Astrocyte (in vitro differentiated cells and primary cell): Measurements from ENCODE around the gene ZNF850. TPM values are rescaled to one million over a fixed set of nuclear protein-coding genes. Genes with fewer than 3 reads are reported as not detected.
A peak's percentile ranks its signal among the peaks of the same experiment; 100 is the strongest.
"Not testable (repeated sequence)": the region's sequence is repeated elsewhere in the genome, so short reads cannot be mapped to it uniquely, and the experiment has no call there.

Experiments used
- DNase-seq: peaks from one replicate; pipeline ENCODE4 v3.0.0-alpha.2; 2010; ENCODE audit warnings: low read depth
- FAIRE-seq: peaks from 2 replicates; lab custom pipeline; 2011; peaks lifted over from hg19 to GRCh38; lab: Jason Lieb, UNC
- H2AFZ ChIP-seq: 2 replicates; pipeline ENCODE4 v1.6.0; 2012; ENCODE audit warnings: low read depth, low read length, inconsistent platforms
- H3K27ac ChIP-seq: 2 replicates; pipeline ENCODE4 v1.5.1; 2011; ENCODE audit warnings: low read depth, low read length, inconsistent platforms
- H3K27me3 ChIP-seq: 2 replicates; pipeline ENCODE4 v1.6.0; 2011; ENCODE audit warnings: low read length, inconsistent platforms; ENCODE audit not compliant: insufficient read depth
- H3K36me3 ChIP-seq: 2 replicates; pipeline ENCODE4 v1.5.1; 2011; ENCODE audit warnings: low read length, inconsistent platforms; ENCODE audit not compliant: insufficient read depth
- H3K4me1 ChIP-seq: 2 replicates; pipeline ENCODE4 v1.5.1; 2011; ENCODE audit warnings: low read length, inconsistent platforms; ENCODE audit not compliant: insufficient read depth
- H3K4me2 ChIP-seq: 2 replicates; pipeline ENCODE4 v1.6.0; 2012; ENCODE audit warnings: low read length, inconsistent platforms
- H3K4me3 ChIP-seq: 2 replicates; pipeline ENCODE4 v1.5.1; 2011; ENCODE audit warnings: low read depth, mild to moderate bottlenecking, low read length, inconsistent platforms; ENCODE audit not compliant: insufficient read depth
- H3K79me2 ChIP-seq: 2 replicates; pipeline ENCODE4 v1.6.0; 2012; ENCODE audit warnings: mild to moderate bottlenecking, low read length, inconsistent platforms; ENCODE audit not compliant: insufficient read depth
- H3K9ac ChIP-seq: 2 replicates; pipeline ENCODE4 v1.6.0; 2012; ENCODE audit warnings: mild to moderate bottlenecking, low read length, inconsistent platforms
- H3K9me3 ChIP-seq: 2 replicates; pipeline ENCODE4 v1.5.1; 2012; ENCODE audit warnings: low read depth, mild to moderate bottlenecking, low read length, inconsistent platforms; ENCODE audit not compliant: insufficient read depth
- H4K20me1 ChIP-seq: 2 replicates; pipeline ENCODE4 v1.6.0; 2012; ENCODE audit warnings: low read length, inconsistent platforms; ENCODE audit not compliant: insufficient read depth
- H3K27ac Mint-ChIP-seq: one replicate; pipeline ENCODE4 v1.8.0; 2021; ENCODE audit warnings: mild to moderate bottlenecking, mixed read lengths; ENCODE audit not compliant: unreplicated experiment
- H3K27me3 Mint-ChIP-seq: one replicate; pipeline ENCODE4 v1.8.0; 2021; ENCODE audit warnings: low read depth, mixed read lengths; ENCODE audit not compliant: unreplicated experiment
- H3K36me3 Mint-ChIP-seq: one replicate; pipeline ENCODE4 v1.8.0; 2021; ENCODE audit warnings: low read depth, mixed read lengths; ENCODE audit not compliant: unreplicated experiment
- H3K4me1 Mint-ChIP-seq: one replicate; pipeline ENCODE4 v1.8.0; 2021; ENCODE audit warnings: low read depth, mixed read lengths; ENCODE audit not compliant: unreplicated experiment
- H3K4me3 Mint-ChIP-seq: one replicate; pipeline ENCODE4 v1.8.0; 2021; ENCODE audit warnings: mild to moderate bottlenecking, moderate library complexity, mixed read lengths; ENCODE audit not compliant: unreplicated experiment
- H3K9me3 Mint-ChIP-seq: one replicate; pipeline ENCODE4 v1.8.0; 2021; ENCODE audit warnings: mild to moderate bottlenecking, mixed read lengths; ENCODE audit not compliant: unreplicated experiment
- CTCF ChIP-seq: IDR thresholded peaks from 2 replicates; pipeline ENCODE4 v1.5.1; 2011; ENCODE audit warnings: low read depth, mild to moderate bottlenecking, inconsistent platforms, low read length, moderate library complexity; ENCODE audit not compliant: insufficient read depth
- EZH2 ChIP-seq: IDR thresholded peaks from 2 replicates; pipeline ENCODE4 v1.6.1; 2012; ENCODE audit warnings: mild to moderate bottlenecking, low read length, inconsistent platforms; ENCODE audit not compliant: insufficient read depth
- total RNA-seq: library from RNA; stranded (reverse); gene quantifications from 2 replicates; pipeline ENCODE4 v1.2.1, GENCODE V29; 2021

The ZNF850 gene
- total RNA-seq, 1 donor from 2014 or later: 6.6 TPM

- peaks cover 6% of the 10 kb centered on the region for H3K9me3 ChIP-seq
Observed at GRCh38 chr19:36805364-36805763, 32.8 kb upstream of the ZNF850 start.

GRCh38 chr19:36797786-36798108 lies 25.1 kb upstream of the ZNF850 start:
- peaks cover 15% of the 10 kb centered on the region for H3K9me3 ChIP-seq
- H4K20me1 ChIP-seq: no peaks in the 10 kb centered on the region
- Mint-ChIP-seq H3K4me3 (peak overlapping the region; percentile 86), H3K27me3 (no peaks in the 10 kb centered on the region), H3K9me3 (peaks cover 14% of the 10 kb centered on the region), H3K27ac (peak overlapping the region; percentile 69), H3K36me3 (peaks cover 11% of the 10 kb centered on the region), H3K4me1 (no peaks in the 10 kb centered on the region)
- H3K9ac ChIP-seq: peak overlapping the region; percentile 78
- DNase-seq (no peak), FAIRE-seq (no peak)
- peak overlapping the region; percentile 81 for H3K4me2 ChIP-seq
- H3K4me1 ChIP-seq: no peaks in the 10 kb centered on the region
- no peaks in the 10 kb centered on the region for H3K27me3 ChIP-seq
- peak overlapping the region; percentile 99 for H2AFZ ChIP-seq
- TF ChIP-seq CTCF (no peak), EZH2 (no peak)
- H3K79me2 ChIP-seq: peaks cover 28% of the 10 kb centered on the region
- peak overlapping the region; percentile 92 for H3K4me3 ChIP-seq
- H3K27ac ChIP-seq: peak overlapping the region; percentile 72
- peaks cover 5% of the 10 kb centered on the region for H3K36me3 ChIP-seq

More at GRCh38 chr19:36805364-36805763, 32.8 kb upstream of the ZNF850 start:
- Histone ChIP-seq H2AFZ (no peak overlapping the region), H3K4me1 (no peaks in the 10 kb centered on the region), H3K27me3 (no peaks in the 10 kb centered on the region), H3K9ac (no peak overlapping the region), H3K27ac (no peak overlapping the region), H3K36me3 (peaks cover 4% of the 10 kb centered on the region), H3K4me2 (no peak overlapping the region), H4K20me1 (no peaks in the 10 kb centered on the region), H3K79me2 (peaks cover 10% of the 10 kb centered on the region), H3K4me3 (no peak overlapping the region)
- H3K27ac Mint-ChIP-seq: no peak overlapping the region
- FAIRE-seq (no peak), DNase-seq (no peak)
- H3K27me3 Mint-ChIP-seq: no peaks in the 10 kb centered on the region
- peaks cover 27% of the 10 kb centered on the region for H3K36me3 Mint-ChIP-seq
- H3K4me1 Mint-ChIP-seq: no peaks in the 10 kb centered on the region
- no peak for TF ChIP-seq EZH2
- TF ChIP-seq CTCF: no peak
- peaks cover 30% of the 10 kb centered on the region for H3K9me3 Mint-ChIP-seq
- no peak overlapping the region for H3K4me3 Mint-ChIP-seq

- H3K4me1 Mint-ChIP-seq: no peaks in the 10 kb centered on the region
- Histone ChIP-seq H3K4me2 (peak overlapping the region; percentile 81), H3K36me3 (peaks cover 3% of the 10 kb centered on the region), H4K20me1 (no peaks in the 10 kb centered on the region), H2AFZ (peak overlapping the region; percentile 90), H3K79me2 (peaks cover 28% of the 10 kb centered on the region), H3K27ac (peak overlapping the region; percentile 26), H3K4me3 (peak overlapping the region; percentile 92), H3K27me3 (no peaks in the 10 kb centered on the region), H3K9ac (peak overlapping the region; percentile 78), H3K4me1 (no peaks in the 10 kb centered on the region), H3K9me3 (peaks cover 15% of the 10 kb centered on the region)
- H3K4me3 Mint-ChIP-seq: no peak overlapping the region
- no peak for DNase-seq
- no peak for FAIRE-seq
- H3K9me3 Mint-ChIP-seq: peaks cover 17% of the 10 kb centered on the region
- no peak for TF ChIP-seq CTCF
- H3K27ac Mint-ChIP-seq: no peak overlapping the region
- H3K27me3 Mint-ChIP-seq: no peaks in the 10 kb centered on the region
- peaks cover 9% of the 10 kb centered on the region for H3K36me3 Mint-ChIP-seq
Observed at GRCh38 chr19:36796714-36796992, 24.0 kb upstream of the ZNF850 start.

GRCh38 chr19:36791420-36792141 lies 19.0 kb upstream of the ZNF850 start:
- not testable (repeated sequence) for H3K4me3 ChIP-seq, H2AFZ ChIP-seq, H4K20me1 ChIP-seq, H3K9me3 ChIP-seq, H3K4me3 Mint-ChIP-seq, H3K4me1 ChIP-seq, H3K36me3 Mint-ChIP-seq, H3K36me3 ChIP-seq, H3K27me3 ChIP-seq, H3K27ac Mint-ChIP-seq, H3K27ac ChIP-seq, H3K4me1 Mint-ChIP-seq, H3K27me3 Mint-ChIP-seq, H3K79me2 ChIP-seq, H3K9ac ChIP-seq
- peaks cover 17% of the 10 kb centered on the region for H3K9me3 Mint-ChIP-seq
- peak overlapping the region; percentile 39 for H3K4me2 ChIP-seq
- DNase-seq (peak; percentile 41), FAIRE-seq (peak; percentile 34)
